ENCODE data around the gene BHLHE23.
"Not testable (repeated sequence)": the region's sequence is repeated elsewhere in the genome, so short reads cannot be mapped to it uniquely, and the experiment has no call there.

Gene BHLHE23

GRCh38 chr20:63036291-63036690, 29.5 kb upstream of the BHLHE23 start:
- TF ChIP-seq, protein P1, sequence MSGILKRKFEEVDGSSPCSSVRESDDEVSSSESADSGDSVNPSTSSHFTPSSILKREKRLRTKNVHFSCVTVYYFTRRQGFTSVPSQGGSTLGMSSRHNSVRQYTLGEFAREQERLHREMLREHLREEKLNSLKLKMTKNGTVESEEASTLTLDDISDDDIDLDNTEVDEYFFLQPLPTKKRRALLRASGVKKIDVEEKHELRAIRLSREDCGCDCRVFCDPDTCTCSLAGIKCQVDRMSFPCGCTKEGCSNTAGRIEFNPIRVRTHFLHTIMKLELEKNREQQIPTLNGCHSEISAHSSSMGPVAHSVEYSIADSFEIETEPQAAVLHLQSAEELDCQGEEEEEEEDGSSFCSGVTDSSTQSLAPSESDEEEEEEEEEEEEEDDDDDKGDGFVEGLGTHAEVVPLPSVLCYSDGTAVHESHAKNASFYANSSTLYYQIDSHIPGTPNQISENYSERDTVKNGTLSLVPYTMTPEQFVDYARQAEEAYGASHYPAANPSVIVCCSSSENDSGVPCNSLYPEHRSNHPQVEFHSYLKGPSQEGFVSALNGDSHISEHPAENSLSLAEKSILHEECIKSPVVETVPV (CRISPR knock-in tag; IDR thresholded peaks at IDR 0.05): no peak
- TF ChIP-seq ZFP3 (CRISPR knock-in tag; IDR thresholded peaks at IDR 0.05) (no peak), TCF4 (CRISPR knock-in tag; IDR thresholded peaks at IDR 0.05; ENCODE audit: borderline replicate concordance) (no peak), RARB (CRISPR knock-in tag; IDR thresholded peaks at IDR 0.05) (no peak), ARNTL (CRISPR knock-in tag; IDR thresholded peaks at IDR 0.05; ENCODE audit: borderline replicate concordance, low read depth) (no peak), ZNF8 (CRISPR knock-in tag; IDR thresholded peaks at IDR 0.05) (no peak), TOX (CRISPR knock-in tag; IDR thresholded peaks at IDR 0.05; ENCODE audit: borderline replicate concordance) (no peak), ZNF565 (CRISPR knock-in tag; conservative IDR thresholded peaks at IDR 0.05; ENCODE audit: low read depth) (no peak)
- ATAC-seq: no peak

DNA sequence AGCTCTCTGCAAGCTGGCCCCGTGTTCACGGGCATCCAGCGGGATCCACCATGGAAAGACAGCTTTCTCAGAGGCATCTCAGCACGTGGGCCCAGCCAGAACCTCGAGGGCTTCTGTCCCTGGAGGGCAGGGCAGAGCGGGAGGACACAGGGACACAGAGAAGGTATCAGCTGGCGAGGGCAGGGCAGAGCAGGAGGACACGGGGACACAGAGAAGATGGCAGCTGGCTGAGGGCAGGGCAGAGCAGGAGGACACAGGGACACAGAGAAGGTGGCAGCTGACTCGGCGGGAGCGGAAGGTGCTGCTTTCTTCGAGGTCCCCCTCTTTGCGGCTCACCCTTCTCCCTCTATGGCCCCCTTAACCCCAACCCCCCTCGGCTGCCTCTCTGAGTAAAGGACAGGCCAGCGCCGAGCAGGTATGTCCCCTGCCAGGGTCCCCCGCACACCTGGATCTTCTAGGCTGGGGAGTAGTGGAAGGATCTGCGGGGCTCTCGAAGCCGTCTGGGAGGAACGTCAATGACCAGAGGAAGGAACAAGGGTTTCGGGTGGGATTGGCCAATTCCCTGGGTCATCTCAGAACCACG, 28.9 kb upstream of the BHLHE23 start:
- no peak for ATAC-seq
- TF ChIP-seq PPARA (CRISPR knock-in tag; IDR thresholded peaks at IDR 0.05; ENCODE audit: borderline replicate concordance): no peak
- no peak for TF ChIP-seq BACH2 (CRISPR knock-in tag; IDR thresholded peaks at IDR 0.05; ENCODE audit: borderline replicate concordance)
- TF ChIP-seq, protein P2, sequence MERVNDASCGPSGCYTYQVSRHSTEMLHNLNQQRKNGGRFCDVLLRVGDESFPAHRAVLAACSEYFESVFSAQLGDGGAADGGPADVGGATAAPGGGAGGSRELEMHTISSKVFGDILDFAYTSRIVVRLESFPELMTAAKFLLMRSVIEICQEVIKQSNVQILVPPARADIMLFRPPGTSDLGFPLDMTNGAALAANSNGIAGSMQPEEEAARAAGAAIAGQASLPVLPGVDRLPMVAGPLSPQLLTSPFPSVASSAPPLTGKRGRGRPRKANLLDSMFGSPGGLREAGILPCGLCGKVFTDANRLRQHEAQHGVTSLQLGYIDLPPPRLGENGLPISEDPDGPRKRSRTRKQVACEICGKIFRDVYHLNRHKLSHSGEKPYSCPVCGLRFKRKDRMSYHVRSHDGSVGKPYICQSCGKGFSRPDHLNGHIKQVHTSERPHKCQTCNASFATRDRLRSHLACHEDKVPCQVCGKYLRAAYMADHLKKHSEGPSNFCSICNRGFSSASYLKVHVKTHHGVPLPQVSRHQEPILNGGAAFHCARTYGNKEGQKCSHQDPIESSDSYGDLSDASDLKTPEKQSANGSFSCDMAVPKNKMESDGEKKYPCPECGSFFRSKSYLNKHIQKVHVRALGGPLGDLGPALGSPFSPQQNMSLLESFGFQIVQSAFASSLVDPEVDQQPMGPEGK (CRISPR knock-in tag; IDR thresholded peaks at IDR 0.05; ENCODE audit: borderline replicate concordance): no peak
- no peak for TF ChIP-seq CREB5 (CRISPR knock-in tag; IDR thresholded peaks at IDR 0.05; ENCODE audit: low read depth)
- no peak for TF ChIP-seq ZFP3 (CRISPR knock-in tag; IDR thresholded peaks at IDR 0.05)
- TF ChIP-seq ISL1 (CRISPR knock-in tag; IDR thresholded peaks at IDR 0.05): no peak
- TF ChIP-seq TCF4 (CRISPR knock-in tag; IDR thresholded peaks at IDR 0.05; ENCODE audit: borderline replicate concordance): no peak
- no peak for TF ChIP-seq TSHZ2 (CRISPR knock-in tag; IDR thresholded peaks at IDR 0.05)
- TF ChIP-seq, protein P1 (CRISPR knock-in tag; IDR thresholded peaks at IDR 0.05): no peak
- TF ChIP-seq ZNF8 (CRISPR knock-in tag; IDR thresholded peaks at IDR 0.05): no peak
- TF ChIP-seq ZC3H10 (CRISPR knock-in tag; IDR thresholded peaks at IDR 0.05): no peak
- TF ChIP-seq SNAI2 (CRISPR knock-in tag; IDR thresholded peaks at IDR 0.05): no peak
- no peak for TF ChIP-seq ZNF565 (CRISPR knock-in tag; conservative IDR thresholded peaks at IDR 0.05; ENCODE audit: low read depth)
- TF ChIP-seq TOX (CRISPR knock-in tag; IDR thresholded peaks at IDR 0.05; ENCODE audit: borderline replicate concordance): no peak
- TF ChIP-seq GLIS3 (CRISPR knock-in tag; IDR thresholded peaks at IDR 0.05): no peak
- no peak for TF ChIP-seq ARNTL (CRISPR knock-in tag; IDR thresholded peaks at IDR 0.05; ENCODE audit: borderline replicate concordance, low read depth)
- no peak for TF ChIP-seq CSDC2 (CRISPR knock-in tag; IDR thresholded peaks at IDR 0.05)
- no peak for TF ChIP-seq ZNF70 (CRISPR knock-in tag; IDR thresholded peaks at IDR 0.05)
- TF ChIP-seq ESRRG (CRISPR knock-in tag; IDR thresholded peaks at IDR 0.05): no peak
- no peak for TF ChIP-seq POU6F1 (CRISPR knock-in tag; IDR thresholded peaks at IDR 0.05; ENCODE audit: borderline replicate concordance, low read depth)

DNA sequence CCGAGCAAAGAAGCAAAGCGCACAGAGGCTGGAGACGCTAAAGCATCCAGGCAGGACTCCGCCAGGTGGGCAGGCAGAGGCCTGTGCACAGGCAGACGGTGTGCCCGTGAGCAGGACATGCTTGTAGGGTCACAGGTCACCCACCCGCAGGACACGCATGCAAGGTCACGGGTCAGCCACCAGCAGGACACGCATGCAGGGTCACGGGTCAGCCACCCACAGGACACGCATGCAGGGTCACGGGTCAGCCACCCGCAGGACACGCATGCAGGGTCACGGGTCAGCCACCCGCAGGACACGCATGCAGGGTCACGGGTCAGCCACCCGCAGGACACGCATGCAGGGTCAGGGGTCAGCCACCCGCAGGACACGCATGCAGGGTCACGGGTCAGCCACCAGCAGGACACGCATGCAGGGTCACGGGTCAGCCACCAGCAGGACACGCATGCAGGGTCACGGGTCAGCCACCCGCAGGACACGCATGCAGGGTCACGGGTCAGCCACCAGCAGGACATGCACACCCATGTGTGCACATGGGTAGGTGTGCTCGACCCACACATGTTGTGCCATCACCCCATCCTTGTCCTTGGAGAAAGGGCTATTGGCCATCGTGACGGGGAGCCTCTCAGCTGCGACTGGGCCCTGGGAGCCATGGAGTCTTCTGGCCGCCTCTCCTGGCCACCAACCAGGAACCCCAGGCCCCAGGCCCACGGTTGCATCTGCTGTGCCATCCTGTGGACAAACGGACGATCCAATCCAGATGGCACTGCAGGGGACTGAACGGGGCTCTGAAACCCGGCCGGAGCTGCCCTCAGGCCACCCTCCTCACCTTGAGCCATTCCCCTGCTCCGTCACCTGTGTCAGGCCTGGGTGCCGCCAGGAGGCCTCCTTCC, 28.2 kb upstream of the BHLHE23 start:
- not testable (repeated sequence) for ATAC-seq
